Measurements from ENCODE around the gene POC1A. TPM values are rescaled to one million over a fixed set of nuclear protein-coding genes. Genes with fewer than 3 reads are reported as not detected.

The POC1A gene
- total RNA-seq, 2 experiments from 2014 or later = 32.3 to 32.7 TPM

GRCh38 chr3:52070724-52071621 lies 83.2 kb downstream of the POC1A start:
- Mint-ChIP-seq H3K27ac (no peak overlapping the region), H3K4me1 (ENCODE audit: low read depth) (no peaks in the 10 kb centered on the region), H3K36me3 (ENCODE audit: low read depth) (no peaks in the 10 kb centered on the region), H3K9me3 (no peaks in the 10 kb centered on the region), H3K4me3 (no peak overlapping the region), H3K27me3 (ENCODE audit: low read depth) (no peaks in the 10 kb centered on the region)
- CTCF ChIA-PET = interaction anchor here (1.3 kb wide), 1 partner anchor 53 kb away, joined by 3 read pairs; no protein-coding TSS in a partner anchor
- no peak for DNase-seq
- intact Hi-C loops (cut with micrococcal nuclease) = no loop called here

DNA sequence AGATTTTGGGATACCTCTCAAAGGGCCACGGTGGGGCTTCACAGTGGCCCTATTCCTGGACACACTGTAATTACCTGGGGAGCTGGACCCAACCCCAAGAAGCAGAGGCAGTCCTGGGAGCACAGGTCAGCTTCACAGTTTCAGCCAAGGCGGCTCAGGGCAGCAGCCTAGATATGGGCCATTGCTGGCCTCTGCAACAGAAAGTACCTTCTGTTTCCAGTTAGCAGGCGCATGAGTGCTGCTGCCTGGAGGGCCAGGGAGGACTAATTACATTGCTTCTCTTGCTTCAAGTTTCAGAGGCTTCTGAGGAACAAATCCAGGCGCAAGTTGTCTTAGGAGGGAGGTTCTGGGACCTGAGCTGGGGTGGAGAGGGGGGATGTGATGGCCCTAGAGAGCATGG lies 84.4 kb downstream of the POC1A start:
- H3K36me3 Mint-ChIP-seq (ENCODE audit: low read depth) = no peaks in the 10 kb centered on the region
- DNase-seq = no peak
- H3K4me1 Mint-ChIP-seq (ENCODE audit: low read depth) = no peaks in the 10 kb centered on the region
- CTCF ChIA-PET = interaction anchor here (1.3 kb wide), 1 partner anchor 54 kb away, joined by 3 read pairs; no protein-coding TSS in a partner anchor
- intact Hi-C loops (cut with micrococcal nuclease) = no loop called here
- H3K9me3 Mint-ChIP-seq = no peaks in the 10 kb centered on the region
- H3K27me3 Mint-ChIP-seq (ENCODE audit: low read depth) = no peaks in the 10 kb centered on the region
- H3K27ac Mint-ChIP-seq = no peak overlapping the region
- no peak overlapping the region for H3K4me3 Mint-ChIP-seq

DNA sequence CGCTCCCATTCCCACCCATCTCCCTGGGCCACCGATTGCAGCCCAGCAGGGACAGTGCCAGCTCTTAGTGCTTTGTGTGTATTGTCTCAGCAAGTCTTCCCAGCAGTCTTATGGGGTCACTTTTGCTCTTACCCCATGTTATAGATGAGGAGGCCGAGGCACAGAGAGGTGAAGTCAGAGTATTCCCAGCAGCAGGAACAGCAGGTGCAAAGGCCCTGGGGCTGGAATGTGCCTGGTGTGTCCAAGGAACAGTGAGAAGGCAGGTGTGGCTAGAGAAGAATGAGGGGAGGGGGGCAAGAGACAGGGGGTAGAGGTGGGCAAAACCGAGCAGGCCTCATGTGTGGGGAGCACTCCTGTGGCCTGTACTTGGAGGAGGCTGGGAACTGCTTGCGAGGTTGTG lies 85.1 kb downstream of the POC1A start:
- Mint-ChIP-seq H3K9me3 (no peaks in the 10 kb centered on the region), H3K27ac (no peak overlapping the region), H3K27me3 (ENCODE audit: low read depth) (no peaks in the 10 kb centered on the region), H3K36me3 (ENCODE audit: low read depth) (no peaks in the 10 kb centered on the region), H3K4me1 (ENCODE audit: low read depth) (no peaks in the 10 kb centered on the region), H3K4me3 (no peak overlapping the region)
- intact Hi-C loops (cut with micrococcal nuclease) = no loop called here
- no peak for DNase-seq
- CTCF ChIA-PET = interaction anchor here (0.6 kb wide), 1 partner anchor 49 kb away, joined by 3 read pairs; no protein-coding TSS in a partner anchor

DNA sequence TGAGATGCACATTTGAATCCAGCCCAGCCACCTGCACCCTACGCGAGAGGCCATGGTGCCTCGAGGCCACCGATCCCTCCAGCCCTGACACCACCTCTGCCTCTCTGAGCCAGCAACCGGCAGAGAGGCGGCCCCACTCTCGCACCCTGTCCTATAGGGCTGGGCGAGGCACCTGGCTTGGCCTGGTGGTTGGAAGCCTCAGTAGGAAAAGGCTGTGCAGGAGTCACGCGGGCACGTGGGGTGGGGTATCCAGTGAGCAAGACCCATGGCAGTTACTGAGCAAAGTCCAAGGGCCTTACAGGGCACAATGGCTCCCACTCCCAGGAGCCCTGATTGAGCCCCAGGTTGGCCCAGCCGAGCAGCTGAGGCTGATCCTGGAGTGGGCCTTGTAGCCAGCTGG lies 85.5 kb downstream of the POC1A start:
- H3K36me3 Mint-ChIP-seq (ENCODE audit: low read depth) = no peaks in the 10 kb centered on the region
- H3K27ac Mint-ChIP-seq = no peak overlapping the region
- H3K9me3 Mint-ChIP-seq = no peaks in the 10 kb centered on the region
- intact Hi-C loops (cut with micrococcal nuclease) = no loop called here
- H3K27me3 Mint-ChIP-seq (ENCODE audit: low read depth) = no peaks in the 10 kb centered on the region
- no peak overlapping the region for H3K4me3 Mint-ChIP-seq
- H3K4me1 Mint-ChIP-seq (ENCODE audit: low read depth) = no peaks in the 10 kb centered on the region
- no peak for DNase-seq
- CTCF ChIA-PET = interaction anchor here (0.6 kb wide), 1 partner anchor 49 kb away, joined by 3 read pairs; no protein-coding TSS in a partner anchor

DNA sequence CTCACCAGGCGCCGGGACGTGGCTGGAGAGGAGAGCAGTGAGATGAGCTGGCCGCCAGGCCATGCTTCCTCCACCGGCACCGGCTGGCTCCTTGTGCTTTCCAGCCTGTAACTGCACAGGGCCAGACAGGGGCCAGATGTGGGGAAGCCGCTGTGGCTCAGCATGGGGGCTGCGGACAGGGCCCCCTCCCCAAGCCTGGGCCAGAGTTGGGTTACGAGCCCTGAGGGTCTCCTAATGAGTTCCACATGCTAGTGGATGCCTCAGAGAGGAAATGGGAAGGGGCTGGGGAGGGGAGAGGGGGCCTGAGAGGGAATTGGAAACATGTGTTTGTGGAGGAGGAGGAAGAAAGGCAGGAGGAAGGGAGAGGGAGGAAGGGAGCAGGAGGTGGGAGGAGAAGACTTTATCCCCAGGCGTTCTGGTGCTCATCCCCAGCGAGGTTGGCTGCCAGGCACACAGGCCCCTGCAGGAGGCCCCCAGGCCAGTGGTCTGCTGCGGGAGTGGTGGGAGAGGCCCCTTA lies 86.1 kb downstream of the POC1A start:
- H3K27ac Mint-ChIP-seq = no peak overlapping the region
- H3K4me1 Mint-ChIP-seq (ENCODE audit: low read depth) = no peaks in the 10 kb centered on the region
- no peaks in the 10 kb centered on the region for H3K36me3 Mint-ChIP-seq (ENCODE audit: low read depth)
- no peak for DNase-seq
- no peaks in the 10 kb centered on the region for H3K9me3 Mint-ChIP-seq
- CTCF ChIA-PET = no interaction called here
- H3K4me3 Mint-ChIP-seq = no peak overlapping the region
- H3K27me3 Mint-ChIP-seq (ENCODE audit: low read depth) = no peaks in the 10 kb centered on the region
- intact Hi-C loops (cut with micrococcal nuclease) = no loop called here

GRCh38 chr3:52067526-52067925 lies 86.7 kb downstream of the POC1A start:
- no peaks in the 10 kb centered on the region for H3K9me3 Mint-ChIP-seq

DNA sequence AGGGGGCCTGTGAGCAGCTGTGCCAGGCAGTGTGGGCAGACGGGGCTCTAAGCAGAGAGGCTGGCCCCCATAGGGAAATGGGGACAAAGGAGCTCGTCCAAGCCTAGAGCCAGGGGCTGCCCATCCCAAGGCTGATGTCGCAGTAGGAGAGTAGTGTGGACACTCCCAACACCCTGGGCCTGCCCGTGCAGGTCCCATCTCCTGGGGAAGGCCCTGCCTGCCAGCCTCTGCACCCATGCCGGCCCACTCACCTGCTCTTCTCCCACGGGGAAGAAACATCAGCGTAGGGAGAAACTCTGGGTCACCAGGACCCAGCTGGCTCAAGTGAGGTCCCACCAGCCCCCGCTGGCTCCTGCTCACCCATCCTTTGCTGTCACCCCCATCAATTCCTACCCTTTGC lies 87.2 kb downstream of the POC1A start:
- no peaks in the 10 kb centered on the region for H3K9me3 Mint-ChIP-seq
- intact Hi-C loops (cut with micrococcal nuclease) = no loop called here
- no peaks in the 10 kb centered on the region for H3K4me1 Mint-ChIP-seq (ENCODE audit: low read depth)
- no peaks in the 10 kb centered on the region for H3K36me3 Mint-ChIP-seq (ENCODE audit: low read depth)
- no peak overlapping the region for H3K27ac Mint-ChIP-seq
- H3K4me3 Mint-ChIP-seq = no peak overlapping the region
- CTCF ChIA-PET = no interaction called here
- DNase-seq = no peak
- H3K27me3 Mint-ChIP-seq (ENCODE audit: low read depth) = no peaks in the 10 kb centered on the region

More at GRCh38 chr3:52067526-52067925, 86.7 kb downstream of the POC1A start:
- no peak overlapping the region for H3K4me3 Mint-ChIP-seq
- no peak for DNase-seq
- CTCF ChIA-PET = no interaction called here
- intact Hi-C loops (cut with micrococcal nuclease) = no loop called here
- H3K36me3 Mint-ChIP-seq (ENCODE audit: low read depth) = no peaks in the 10 kb centered on the region
- no peaks in the 10 kb centered on the region for H3K27me3 Mint-ChIP-seq (ENCODE audit: low read depth)
- no peaks in the 10 kb centered on the region for H3K4me1 Mint-ChIP-seq (ENCODE audit: low read depth)
- H3K27ac Mint-ChIP-seq = no peak overlapping the region

DNA sequence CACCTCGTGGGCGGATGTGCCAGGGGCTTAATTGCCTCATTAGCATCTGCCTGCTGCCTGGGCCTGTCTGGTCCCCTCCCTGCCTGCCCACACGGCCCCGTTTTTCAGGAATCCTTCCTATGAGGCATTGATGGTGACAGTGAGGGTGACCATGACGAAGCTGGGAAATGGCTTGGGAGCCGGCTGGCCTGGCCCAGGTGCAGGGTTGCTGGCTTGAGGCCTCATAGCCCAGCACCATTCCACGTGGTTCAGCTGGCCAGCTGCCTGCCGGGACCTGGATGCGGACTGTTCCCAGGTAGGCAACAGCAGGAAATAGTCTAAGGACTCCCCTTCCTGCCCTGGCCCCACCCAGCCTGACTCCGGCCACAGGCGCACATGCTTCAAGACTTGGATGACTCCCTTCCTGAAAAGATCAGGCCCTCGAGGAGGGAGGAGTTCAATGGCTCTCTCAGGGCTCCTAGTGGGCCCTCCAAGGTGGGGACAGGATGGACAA lies 88.9 kb downstream of the POC1A start:
- CTCF ChIA-PET = no interaction called here
- no peak for DNase-seq
- intact Hi-C loops (cut with micrococcal nuclease) = no loop called here
- no peaks in the 10 kb centered on the region for H3K4me1 Mint-ChIP-seq (ENCODE audit: low read depth)
- H3K36me3 Mint-ChIP-seq (ENCODE audit: low read depth) = no peaks in the 10 kb centered on the region
- H3K27ac Mint-ChIP-seq = no peak overlapping the region
- no peaks in the 10 kb centered on the region for H3K9me3 Mint-ChIP-seq
- no peaks in the 10 kb centered on the region for H3K27me3 Mint-ChIP-seq (ENCODE audit: low read depth)
- H3K4me3 Mint-ChIP-seq = no peak overlapping the region

DNA sequence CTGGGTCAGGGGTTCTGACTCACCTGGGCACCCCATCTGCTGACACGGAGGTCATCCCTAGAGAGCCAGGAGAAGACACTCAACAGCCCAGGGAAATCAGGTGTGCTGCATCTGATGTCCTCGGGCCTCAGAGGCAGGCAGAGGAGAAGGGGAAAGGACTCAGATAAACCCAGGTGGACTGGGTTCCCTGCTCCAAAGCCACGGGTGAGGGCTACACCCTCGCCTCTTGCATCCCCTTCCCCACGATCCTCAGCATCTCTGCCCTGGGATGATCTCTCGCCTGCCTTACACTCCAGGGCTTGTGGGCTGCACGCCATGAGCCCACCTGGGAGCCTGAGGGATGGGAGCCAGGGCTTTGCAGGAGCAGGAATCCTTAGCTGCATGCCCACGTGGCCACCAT lies 89.7 kb downstream of the POC1A start:
- Mint-ChIP-seq H3K4me3 (no peak overlapping the region), H3K27me3 (ENCODE audit: low read depth) (no peaks in the 10 kb centered on the region), H3K36me3 (ENCODE audit: low read depth) (no peaks in the 10 kb centered on the region), H3K9me3 (no peaks in the 10 kb centered on the region), H3K4me1 (ENCODE audit: low read depth) (no peaks in the 10 kb centered on the region), H3K27ac (no peak overlapping the region)
- CTCF ChIA-PET = no interaction called here
- intact Hi-C loops (cut with micrococcal nuclease) = loop anchor here (5.0 kb wide), 1 partner anchor 48 kb away; no protein-coding TSS in a partner anchor
- DNase-seq = no peak

DNA sequence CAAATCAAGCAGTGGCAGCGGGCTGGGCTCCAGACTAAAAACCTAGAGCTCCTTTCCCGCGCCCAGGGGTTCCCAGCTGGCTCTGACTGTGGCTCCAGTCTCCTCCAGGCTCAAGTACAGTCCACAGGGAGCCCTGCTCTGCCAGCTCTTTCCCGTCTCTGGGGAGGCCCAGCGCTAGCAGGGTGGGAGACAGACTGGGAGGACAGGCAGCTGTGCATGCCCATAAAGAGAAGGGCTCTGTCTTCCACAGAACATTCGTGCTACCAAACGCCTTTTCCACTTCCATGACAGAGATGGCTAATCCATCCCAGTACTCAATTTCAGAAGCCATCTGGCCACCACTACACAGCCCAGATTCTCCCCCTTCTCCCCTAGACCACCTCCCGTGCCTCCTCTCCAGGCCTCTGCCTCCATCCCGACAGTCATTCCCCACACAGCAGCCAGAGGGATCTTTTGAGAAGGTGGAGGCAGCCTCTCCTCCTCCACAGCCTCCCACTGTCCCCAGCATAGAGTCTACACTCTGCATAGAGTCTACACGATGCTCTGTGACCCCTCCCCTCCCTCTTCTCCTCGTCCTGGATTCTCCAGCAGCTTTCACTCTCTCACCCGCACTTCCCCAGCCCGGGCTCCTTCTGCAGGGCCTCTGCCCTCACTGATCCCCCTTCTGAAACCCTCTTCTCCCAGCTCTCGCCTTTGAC lies 91.0 kb downstream of the POC1A start:
- no peak for DNase-seq
- Mint-ChIP-seq H3K4me1 (ENCODE audit: low read depth) (no peaks in the 10 kb centered on the region), H3K36me3 (ENCODE audit: low read depth) (no peaks in the 10 kb centered on the region), H3K4me3 (no peak overlapping the region), H3K9me3 (no peaks in the 10 kb centered on the region), H3K27me3 (ENCODE audit: low read depth) (no peaks in the 10 kb centered on the region), H3K27ac (no peak overlapping the region)
- CTCF ChIA-PET = no interaction called here
- intact Hi-C loops (cut with micrococcal nuclease) = loop anchor here (5.0 kb wide), 1 partner anchor 49 kb away; no protein-coding TSS in a partner anchor

GRCh38 chr3:52062505-52062904 lies 91.7 kb downstream of the POC1A start:
- no peak for DNase-seq

More at GRCh38 chr3:52062505-52062904, 91.7 kb downstream of the POC1A start:
- Mint-ChIP-seq H3K4me1 (ENCODE audit: low read depth) (no peaks in the 10 kb centered on the region), H3K9me3 (no peaks in the 10 kb centered on the region), H3K4me3 (no peak overlapping the region), H3K27me3 (ENCODE audit: low read depth) (no peaks in the 10 kb centered on the region), H3K27ac (no peak overlapping the region), H3K36me3 (ENCODE audit: low read depth) (no peaks in the 10 kb centered on the region)
- intact Hi-C loops (cut with micrococcal nuclease) = loop anchor here (5.0 kb wide), 1 partner anchor 50 kb away; no protein-coding TSS in a partner anchor
- CTCF ChIA-PET = interaction anchor here (1.1 kb wide), 1 partner anchor 21 kb away, joined by 4 read pairs; no protein-coding TSS in a partner anchor
